Measurements from ENCODE around the gene CRMP1. TPM values are rescaled to one million over a fixed set of nuclear protein-coding genes. Genes with fewer than 3 reads are reported as not detected.

The CRMP1 gene
- total RNA-seq, 4 donors from 2014 or later = 0.62 to 4.3 (median 1.6) TPM

DNA sequence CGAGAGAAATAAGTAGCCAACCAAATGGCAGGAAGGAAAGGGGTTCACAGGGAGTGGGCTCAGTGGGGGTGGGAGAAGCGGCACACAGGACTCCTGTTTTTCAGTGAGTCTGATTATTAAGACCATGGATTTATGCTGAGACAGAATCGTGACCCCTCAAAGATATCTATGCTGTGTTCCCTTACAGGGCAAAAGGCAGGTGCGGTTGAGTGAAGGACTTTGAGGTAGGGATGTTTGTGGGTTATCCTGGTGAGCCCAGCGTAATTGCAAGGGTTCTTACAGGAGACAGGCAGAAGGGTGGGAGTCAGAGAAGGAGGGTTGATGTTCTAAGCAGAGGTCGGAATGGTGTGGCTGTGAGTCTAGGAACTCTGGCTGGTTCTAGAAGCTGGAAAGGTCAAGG, 108.9 kb downstream of the CRMP1 start:
- Histone ChIP-seq H3K9me3 (no peaks in the 10 kb centered on the region), H3K36me3 (peaks cover 0 to 59% of the 10 kb centered on the region in 2 donors), H3K4me1 (no peaks in the 10 kb centered on the region), H3K27me3 (no peaks in the 10 kb centered on the region), H3K4me3 (no peak overlapping the region), H3K27ac (no peak overlapping the region)
- TF ChIP-seq POLR2A (IDR thresholded peaks at IDR 0.05) (no peak), POLR2AphosphoS5 (IDR thresholded peaks at IDR 0.05) (no peak), EP300 (IDR thresholded peaks at IDR 0.05) (no peak)
- TF ChIP-seq, protein P1, sequence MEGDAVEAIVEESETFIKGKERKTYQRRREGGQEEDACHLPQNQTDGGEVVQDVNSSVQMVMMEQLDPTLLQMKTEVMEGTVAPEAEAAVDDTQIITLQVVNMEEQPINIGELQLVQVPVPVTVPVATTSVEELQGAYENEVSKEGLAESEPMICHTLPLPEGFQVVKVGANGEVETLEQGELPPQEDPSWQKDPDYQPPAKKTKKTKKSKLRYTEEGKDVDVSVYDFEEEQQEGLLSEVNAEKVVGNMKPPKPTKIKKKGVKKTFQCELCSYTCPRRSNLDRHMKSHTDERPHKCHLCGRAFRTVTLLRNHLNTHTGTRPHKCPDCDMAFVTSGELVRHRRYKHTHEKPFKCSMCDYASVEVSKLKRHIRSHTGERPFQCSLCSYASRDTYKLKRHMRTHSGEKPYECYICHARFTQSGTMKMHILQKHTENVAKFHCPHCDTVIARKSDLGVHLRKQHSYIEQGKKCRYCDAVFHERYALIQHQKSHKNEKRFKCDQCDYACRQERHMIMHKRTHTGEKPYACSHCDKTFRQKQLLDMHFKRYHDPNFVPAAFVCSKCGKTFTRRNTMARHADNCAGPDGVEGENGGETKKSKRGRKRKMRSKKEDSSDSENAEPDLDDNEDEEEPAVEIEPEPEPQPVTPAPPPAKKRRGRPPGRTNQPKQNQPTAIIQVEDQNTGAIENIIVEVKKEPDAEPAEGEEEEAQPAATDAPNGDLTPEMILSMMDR (IDR thresholded peaks at IDR 0.05) = no peak
- no peak for ATAC-seq
- 97 to 100% methylated on average over 2 to 6 of the region's 6 CpGs for WGBS, 2 donors (ENCODE audit: low coverage in 1 of 2)

DNA sequence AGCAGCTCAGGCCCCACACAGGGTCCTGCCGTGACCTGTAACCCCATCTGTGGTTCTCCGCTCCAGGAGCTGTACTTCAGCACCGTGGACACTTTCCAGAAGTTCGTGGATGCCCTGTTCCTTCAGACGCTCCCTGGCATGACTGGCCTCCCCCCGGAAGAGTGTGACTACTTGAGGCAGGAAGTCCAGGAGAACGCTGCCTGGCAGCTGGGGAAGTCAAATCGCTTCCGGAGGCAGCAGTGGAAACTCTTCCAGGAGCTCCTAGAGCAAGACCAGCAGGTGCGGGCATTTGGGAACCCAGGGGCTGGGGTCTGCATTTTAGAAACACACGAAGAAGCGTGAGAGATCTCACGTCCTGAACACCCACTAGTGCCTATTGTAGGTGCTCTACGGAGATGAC, 109.4 kb downstream of the CRMP1 start:
- H3K9me3 ChIP-seq = no peaks in the 10 kb centered on the region
- no peaks in the 10 kb centered on the region for H3K4me1 ChIP-seq
- H3K36me3 ChIP-seq = peaks cover 0 to 53% of the 10 kb centered on the region in 2 donors
- no peak for ATAC-seq
- H3K27ac ChIP-seq = no peak overlapping the region
- TF ChIP-seq POLR2A (IDR thresholded peaks at IDR 0.05) (no peak), POLR2AphosphoS5 (IDR thresholded peaks at IDR 0.05) (no peak), EP300 (IDR thresholded peaks at IDR 0.05) (no peak)
- TF ChIP-seq, protein P1 (IDR thresholded peaks at IDR 0.05) = no peak
- H3K4me3 ChIP-seq = no peak overlapping the region
- no peaks in the 10 kb centered on the region for H3K27me3 ChIP-seq
- WGBS, 2 donors (ENCODE audit: low coverage in 1 of 2) = 40 to 80% methylated on average over 1 to 10 of the region's 14 CpGs

DNA sequence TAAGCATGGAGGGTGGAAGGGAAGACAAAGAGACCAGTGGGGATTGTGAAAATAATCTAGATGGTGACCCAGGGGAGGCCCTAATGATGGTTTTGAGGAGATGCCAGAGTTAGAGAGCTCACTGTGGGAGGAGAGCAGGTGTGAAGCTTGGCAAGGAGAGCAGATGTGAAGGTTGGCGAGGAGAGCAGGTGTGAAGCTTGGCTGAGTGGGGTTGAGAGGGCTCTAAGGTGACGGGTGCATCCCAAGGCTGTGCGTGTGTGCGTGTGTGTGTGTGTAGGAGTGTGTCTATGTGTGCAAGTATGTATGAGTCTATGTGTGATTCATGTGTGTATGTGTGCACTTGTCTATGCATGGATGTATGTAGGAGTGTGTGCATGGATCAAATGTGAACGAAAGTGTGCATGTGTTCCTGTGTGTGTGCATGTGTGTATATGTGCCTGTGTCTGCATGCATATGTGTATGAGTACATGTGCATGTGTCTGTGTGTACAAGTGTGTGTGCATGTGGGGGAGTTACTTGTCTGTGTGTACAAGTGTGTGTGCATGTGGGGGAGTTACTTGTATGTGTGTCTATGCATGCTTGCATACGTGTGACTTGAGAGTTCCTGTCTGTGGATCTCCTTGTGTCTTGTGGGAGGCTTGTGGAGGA, 109.9 kb downstream of the CRMP1 start:
- Histone ChIP-seq H3K27ac (no peak overlapping the region), H3K9me3 (no peaks in the 10 kb centered on the region), H3K27me3 (no peaks in the 10 kb centered on the region), H3K4me1 (no peaks in the 10 kb centered on the region), H3K4me3 (no peak overlapping the region), H3K36me3 (peaks cover 0 to 48% of the 10 kb centered on the region in 2 donors)
- ATAC-seq = no peak
- 90 to 93% methylated on average over 6 of the region's 6 CpGs for WGBS, 2 donors (ENCODE audit: low coverage in 1 of 2)
- no peak for TF ChIP-seq POLR2A (IDR thresholded peaks at IDR 0.05)
- TF ChIP-seq POLR2AphosphoS5 (IDR thresholded peaks at IDR 0.05) = no peak

DNA sequence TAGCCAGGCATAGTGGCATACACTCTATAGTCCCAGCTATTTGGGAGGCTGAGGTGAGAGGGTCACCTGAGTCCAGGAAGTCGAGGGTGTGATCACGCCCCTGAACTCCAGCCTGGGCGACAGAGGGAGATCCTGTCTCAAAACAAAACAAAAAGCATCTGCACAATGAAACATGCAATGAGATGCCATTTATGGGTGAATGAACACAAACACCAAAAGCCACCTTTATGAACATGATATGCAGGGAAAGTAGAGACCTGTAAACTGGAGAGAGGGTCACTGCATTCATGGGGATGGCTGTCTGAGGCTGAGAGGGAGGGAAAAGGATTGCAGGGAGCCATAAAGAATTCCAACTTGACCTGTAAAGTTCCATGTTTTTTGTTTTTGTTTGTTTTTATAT, 111.2 kb downstream of the CRMP1 start:
- peaks cover 0 to 44% of the 10 kb centered on the region in 2 donors for H3K36me3 ChIP-seq
- 83 to 94% methylated on average over 2 to 3 of the region's 3 CpGs for WGBS, 2 donors (ENCODE audit: low coverage in 1 of 2)
- H3K9me3 ChIP-seq = peaks cover 0 to 8% (median 0%) of the 10 kb centered on the region in 3 donors
- no peak overlapping the region for H3K4me3 ChIP-seq
- H3K27ac ChIP-seq = no peak overlapping the region
- no peak for ATAC-seq
- no peaks in the 10 kb centered on the region for H3K27me3 ChIP-seq
- H3K4me1 ChIP-seq = no peaks in the 10 kb centered on the region
- no peak for TF ChIP-seq POLR2AphosphoS5 (IDR thresholded peaks at IDR 0.05)
- TF ChIP-seq, protein P1 (IDR thresholded peaks at IDR 0.05) = no peak
- TF ChIP-seq POLR2A (IDR thresholded peaks at IDR 0.05) = no peak
- no peak for TF ChIP-seq EP300 (IDR thresholded peaks at IDR 0.05)

DNA sequence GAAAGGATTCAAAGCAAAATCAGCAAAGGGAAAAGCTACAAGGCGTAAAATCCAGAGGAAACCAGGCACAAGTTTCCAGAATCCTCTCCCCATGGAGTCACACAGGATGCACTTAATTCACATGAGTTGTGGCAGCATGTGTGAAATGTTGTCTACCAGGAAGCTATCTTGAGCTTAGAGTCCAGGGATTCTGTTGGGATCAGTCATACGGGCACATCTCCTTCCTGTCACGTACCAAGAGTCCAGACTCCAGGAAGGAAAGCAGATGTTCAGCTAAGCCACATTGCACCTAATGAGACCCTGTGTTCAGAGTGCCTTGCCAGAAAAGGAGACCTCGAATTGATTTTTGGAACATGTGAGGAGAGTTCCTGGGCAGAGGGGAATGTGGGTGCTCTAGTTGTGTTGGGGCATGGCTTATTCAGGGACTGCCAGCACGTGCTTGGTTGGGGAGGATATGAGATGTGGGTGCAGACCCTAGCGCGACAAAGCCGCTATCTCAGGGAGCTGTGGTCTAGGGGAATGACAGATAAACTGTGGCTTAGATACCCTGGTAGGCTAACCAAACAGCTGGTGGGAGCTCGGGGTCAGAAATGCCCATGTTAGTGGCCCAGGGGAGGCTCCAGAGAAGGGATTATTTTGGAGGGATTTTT, 111.9 kb downstream of the CRMP1 start:
- 69 to 95% methylated on average over 5 to 9 of the region's 9 CpGs for WGBS, 2 donors (ENCODE audit: low coverage in 1 of 2)
- H3K4me1 ChIP-seq = no peaks in the 10 kb centered on the region
- H3K36me3 ChIP-seq = peaks cover 0 to 46% of the 10 kb centered on the region in 2 donors

More for the DNA sequence above, 111.9 kb downstream of the CRMP1 start:
- TF ChIP-seq POLR2AphosphoS5 (IDR thresholded peaks at IDR 0.05) (no peak), EP300 (IDR thresholded peaks at IDR 0.05) (no peak), POLR2A (IDR thresholded peaks at IDR 0.05) (no peak)
- TF ChIP-seq, protein P1 (IDR thresholded peaks at IDR 0.05) = no peak
- Histone ChIP-seq H3K27ac (no peak overlapping the region), H3K27me3 (no peaks in the 10 kb centered on the region), H3K9me3 (peaks cover 0 to 15% (median 0%) of the 10 kb centered on the region in 3 donors), H3K4me3 (no peak overlapping the region)
- ATAC-seq = no peak

Data from gastroesophageal sphincter (tissue), 4 donors.